HG02885 (cell line): ENCODE data around the gene LONP2.
"Not testable (repeated sequence)": the region's sequence is repeated elsewhere in the genome, so short reads cannot be mapped to it uniquely, and the experiment has no call there.

Source experiments
- ATAC-seq: cut with Tn5 transposase; IDR thresholded peaks from one replicate; pipeline ENCODE4 v1.9.1; 2021; ENCODE audit warnings: mild to moderate bottlenecking; ENCODE audit not compliant: unreplicated experiment, poor library complexity

LONP2 gene

DNA sequence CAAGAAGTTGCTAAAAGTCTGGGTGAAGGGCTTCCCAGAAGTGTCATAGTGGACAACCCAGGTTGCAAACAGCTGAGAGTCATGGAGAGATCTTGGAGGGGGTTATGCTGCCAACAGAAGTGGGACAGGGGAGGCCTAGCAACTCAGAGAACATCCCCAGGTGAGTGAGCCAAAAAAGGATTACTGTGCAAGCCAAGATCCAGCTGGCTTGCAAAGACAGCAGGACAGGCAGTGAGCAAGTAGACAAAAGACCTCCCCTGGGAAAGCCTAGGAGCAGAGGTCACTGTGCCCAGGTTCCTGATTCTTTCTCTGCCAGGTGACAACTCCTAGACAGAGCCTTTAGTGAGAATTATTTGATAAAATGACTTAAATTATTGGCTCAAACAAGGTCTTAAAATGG, 9.5 kb upstream of the LONP2 start:
- no peak for ATAC-seq

DNA sequence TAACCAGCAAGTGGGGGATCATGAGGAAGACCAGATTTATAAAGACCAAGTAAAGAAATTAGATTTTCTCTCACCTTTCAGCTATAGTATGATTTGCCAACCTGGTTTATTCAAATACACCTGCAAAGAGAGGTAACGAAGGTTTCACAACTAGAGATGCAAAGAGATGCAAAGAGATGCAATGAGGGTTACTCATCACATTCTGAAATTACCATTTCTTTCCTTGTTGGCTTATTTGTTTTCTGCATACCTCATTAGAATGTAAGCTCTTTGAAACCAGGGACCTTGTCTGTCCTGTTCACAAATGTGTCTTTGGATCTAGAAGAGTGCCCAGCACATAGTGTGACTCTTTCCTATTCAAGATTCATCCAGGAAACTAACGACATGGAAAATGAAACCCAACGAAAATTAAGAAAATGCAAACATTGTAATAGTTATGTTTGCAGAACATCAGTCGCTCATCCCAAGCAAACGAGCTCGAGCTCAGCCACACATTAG, 9.0 kb upstream of the LONP2 start:
- no peak for ATAC-seq

DNA sequence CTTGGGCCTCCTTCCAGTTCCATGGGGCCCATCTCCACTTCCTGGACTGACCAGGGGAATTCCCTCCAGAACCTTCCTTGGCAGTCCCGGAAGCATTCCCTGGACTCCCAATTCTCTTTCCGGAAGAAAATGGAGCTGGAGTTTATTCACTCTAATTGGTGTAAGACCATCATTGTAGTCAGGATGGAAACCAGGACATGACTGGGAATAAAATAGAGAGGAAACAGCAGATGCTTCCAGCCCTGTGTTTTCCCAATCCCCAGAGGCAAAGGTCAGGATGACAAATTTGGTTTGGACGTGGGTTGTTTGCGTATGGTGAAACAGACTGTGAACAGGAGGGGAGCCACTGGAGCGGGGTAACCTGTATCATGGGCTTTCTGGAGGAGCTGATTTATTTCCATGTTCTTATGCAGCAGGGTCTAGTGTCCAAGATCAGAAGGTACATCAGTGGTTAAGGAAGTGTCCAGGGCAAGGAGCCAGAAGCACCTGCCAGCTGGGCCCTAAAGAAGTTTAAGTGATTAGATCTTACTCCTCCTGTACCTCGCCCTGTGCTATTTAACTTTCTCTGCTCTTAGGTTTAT, 8.5 kb upstream of the LONP2 start:
- no peak for ATAC-seq

- no peak for ATAC-seq
Observed at GRCh38 chr16:48236286-48236685, 7.8 kb upstream of the LONP2 start.

DNA sequence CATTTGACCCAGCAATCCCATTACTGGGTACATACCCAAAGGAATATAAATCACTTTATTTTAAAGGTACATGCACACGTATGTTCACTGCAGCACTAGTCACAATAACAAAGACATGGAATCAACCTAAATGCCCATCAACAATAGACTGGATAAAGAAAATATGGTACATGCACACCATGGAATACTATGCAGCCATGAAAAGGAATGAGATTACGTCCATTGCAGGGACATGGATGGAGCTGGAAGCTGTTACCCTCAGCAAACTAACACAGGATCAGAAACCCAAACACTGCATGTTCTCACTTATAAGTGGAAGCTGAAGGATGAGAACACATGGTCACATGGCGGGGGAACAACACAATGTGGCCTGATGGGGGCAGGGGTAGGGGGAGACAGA, 4.0 kb upstream of the LONP2 start:
- ATAC-seq = not testable (repeated sequence)

DNA sequence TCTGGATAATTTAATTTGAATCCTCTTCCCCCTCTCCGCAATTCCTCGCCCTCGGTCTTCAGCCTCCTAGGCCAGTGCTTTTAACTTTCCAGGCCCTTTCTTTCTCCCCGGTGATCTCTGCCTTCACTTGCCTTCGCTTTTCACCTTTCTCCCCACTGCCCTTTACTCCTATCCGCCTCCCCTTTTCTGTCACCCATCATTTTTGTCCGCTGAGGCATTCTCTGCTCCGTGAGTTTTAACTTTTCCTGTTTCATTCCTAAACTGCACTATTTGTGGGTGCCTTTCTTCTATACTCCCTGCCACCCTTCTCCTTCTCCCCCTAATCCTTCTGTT, 729 bp downstream of the LONP2 start:
- no peak for ATAC-seq

GRCh38 chr16:48246066-48246465, 2.0 kb downstream of the LONP2 start:
- no peak for ATAC-seq

GRCh38 chr16:48247311-48247710, 3.2 kb downstream of the LONP2 start, which contains the start of gene ABCC11:
TSS of gene ABCC11 (minus strand) at chr16:48247539. CDS start at chr16:48231921, 15,618 bp downstream.
- no peak for ATAC-seq

GRCh38 chr16:48250520-48251278, 6.6 kb downstream of the LONP2 start:
- no peak for ATAC-seq

- no peak for ATAC-seq
Observed at GRCh38 chr16:48252013-48252412, 7.9 kb downstream of the LONP2 start.

DNA sequence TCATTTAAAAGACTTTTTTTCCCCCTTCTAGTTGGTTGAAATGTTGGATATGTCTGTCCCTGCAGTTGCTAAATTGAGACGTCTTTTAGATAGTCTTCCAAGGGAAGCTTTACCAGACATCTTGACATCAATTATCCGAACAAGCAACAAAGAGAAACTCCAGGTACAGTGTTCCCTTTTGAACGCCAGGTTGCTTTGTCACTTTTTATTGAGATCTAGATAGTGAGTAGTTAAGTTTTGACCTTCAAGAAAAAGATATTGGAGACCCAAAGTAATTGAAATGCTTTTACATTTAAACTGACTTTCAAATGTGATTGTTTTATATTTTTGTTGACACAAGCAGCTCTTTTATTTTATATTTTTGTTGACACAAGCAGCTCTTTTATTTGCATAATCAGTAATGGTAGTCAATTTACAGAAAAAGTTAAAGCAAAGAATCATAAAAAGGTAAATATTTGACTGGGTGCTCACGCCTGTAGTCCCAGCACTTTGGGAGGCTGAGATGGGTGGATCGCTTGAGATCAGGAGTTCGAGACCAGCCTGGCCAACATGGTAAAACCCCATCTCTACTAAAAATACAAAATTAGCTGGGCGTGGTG, 12.6 kb downstream of the LONP2 start:
- no peak for ATAC-seq

- ATAC-seq = no peak
Observed at GRCh38 chr16:48261569-48261968, 17.5 kb downstream of the LONP2 start.

GRCh38 chr16:48262631-48263030, 18.5 kb downstream of the LONP2 start:
- ATAC-seq = no peak

- no peak for ATAC-seq
Observed at GRCh38 chr16:48269011-48269410, 24.9 kb downstream of the LONP2 start.

- ATAC-seq = no peak
Observed at GRCh38 chr16:48271728-48272127, 27.6 kb downstream of the LONP2 start.

GRCh38 chr16:48272837-48273421, 28.8 kb downstream of the LONP2 start:
- no peak for ATAC-seq

DNA sequence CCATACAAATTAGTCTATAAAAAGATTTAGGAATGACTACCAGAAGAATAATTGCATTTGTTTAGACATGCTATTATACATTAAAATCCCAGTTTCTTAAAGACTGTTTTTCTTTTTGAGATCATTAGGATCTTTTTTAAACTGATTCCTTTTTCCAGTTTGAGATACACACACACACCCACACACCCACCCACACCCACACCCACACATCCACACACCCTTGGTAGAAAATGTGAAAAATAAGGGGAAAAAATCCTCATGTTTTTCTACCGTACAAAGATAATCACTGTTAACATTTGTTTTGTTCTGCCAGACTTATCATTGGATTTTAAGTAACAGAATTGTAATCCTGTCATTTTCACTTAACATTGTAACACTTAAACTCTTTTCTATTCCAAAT, 30.4 kb downstream of the LONP2 start:
- ATAC-seq = no peak

GRCh38 chr16:48276102-48276501, 32.0 kb downstream of the LONP2 start:
- ATAC-seq = no peak

DNA sequence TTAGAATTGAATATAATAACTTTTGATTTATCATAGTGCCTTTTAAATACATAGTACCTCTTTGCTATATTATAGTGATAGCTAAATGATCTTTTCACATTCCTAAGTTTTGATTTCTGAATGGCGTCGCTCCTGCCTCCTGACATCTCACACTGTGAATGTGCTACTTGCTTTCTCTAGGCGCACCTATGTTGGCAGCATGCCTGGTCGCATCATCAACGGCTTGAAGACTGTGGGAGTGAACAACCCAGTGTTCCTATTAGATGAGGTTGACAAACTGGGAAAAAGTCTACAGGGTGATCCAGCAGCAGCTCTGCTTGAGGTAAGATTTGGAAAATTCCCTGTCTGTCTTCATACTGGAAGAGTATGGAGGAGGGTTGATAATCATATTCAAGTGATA, 33.1 kb downstream of the LONP2 start:
- no peak for ATAC-seq

- ATAC-seq = no peak
Observed at GRCh38 chr16:48279199-48279598, 35.1 kb downstream of the LONP2 start.

DNA sequence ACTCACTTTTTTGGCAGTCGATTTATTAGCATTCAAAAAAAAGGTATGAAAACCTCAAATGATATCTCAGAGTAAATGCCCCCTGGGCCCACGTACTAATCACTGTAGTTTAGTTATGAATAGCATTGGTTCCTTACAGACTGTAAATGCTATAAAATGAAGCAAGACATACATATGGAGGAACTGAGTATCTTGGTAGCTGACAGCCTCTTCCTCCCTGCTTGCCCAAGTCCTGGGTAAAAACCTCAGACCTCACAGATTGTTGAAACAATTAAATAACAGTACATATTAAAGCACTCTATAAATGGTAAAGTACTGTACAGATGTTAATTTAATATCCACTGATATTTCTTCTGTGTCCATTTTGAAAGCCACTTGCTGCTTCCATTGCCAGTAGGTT, 36.4 kb downstream of the LONP2 start:
- no peak for ATAC-seq
